Measurements from ENCODE around the gene POLD2.

The POLD2 gene

DNA sequence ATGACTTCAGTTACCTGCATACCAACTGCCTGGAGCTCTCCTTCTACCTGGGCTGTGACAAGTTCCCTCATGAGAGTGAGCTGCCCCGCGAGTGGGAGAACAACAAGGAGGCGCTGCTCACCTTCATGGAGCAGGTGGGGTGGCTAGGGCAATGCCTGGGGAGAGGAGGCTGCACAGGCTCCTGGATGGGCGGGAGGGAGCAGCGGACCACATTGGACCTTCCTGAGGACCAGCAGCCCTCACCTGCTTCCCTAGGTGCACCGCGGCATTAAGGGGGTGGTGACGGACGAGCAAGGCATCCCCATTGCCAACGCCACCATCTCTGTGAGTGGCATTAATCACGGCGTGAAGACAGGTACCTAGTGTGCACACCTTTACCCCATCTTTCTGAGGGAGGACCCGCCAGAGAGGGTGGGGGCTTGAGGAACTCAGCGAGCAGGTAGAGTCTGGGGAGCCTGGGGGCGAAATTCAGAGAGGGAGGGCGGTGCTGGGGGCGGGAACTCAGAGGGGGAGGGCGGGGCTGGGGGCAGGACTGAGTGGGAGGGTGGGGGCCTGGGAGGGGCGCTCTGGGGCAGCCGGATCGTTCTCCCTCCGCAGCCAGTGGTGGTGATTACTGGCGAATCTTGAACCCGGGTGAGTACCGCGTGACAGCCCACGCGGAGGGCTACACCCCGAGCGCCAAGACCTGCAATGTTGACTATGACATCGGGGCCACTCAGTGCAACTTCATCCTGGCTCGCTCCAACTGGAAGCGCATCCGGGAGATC is 10.2 kb downstream of the POLD2 start:
- ATAC-seq = no peak

GRCh38 chr7:44112231-44112996 is 10.9 kb downstream of the POLD2 start:
- no peak for ATAC-seq

DNA sequence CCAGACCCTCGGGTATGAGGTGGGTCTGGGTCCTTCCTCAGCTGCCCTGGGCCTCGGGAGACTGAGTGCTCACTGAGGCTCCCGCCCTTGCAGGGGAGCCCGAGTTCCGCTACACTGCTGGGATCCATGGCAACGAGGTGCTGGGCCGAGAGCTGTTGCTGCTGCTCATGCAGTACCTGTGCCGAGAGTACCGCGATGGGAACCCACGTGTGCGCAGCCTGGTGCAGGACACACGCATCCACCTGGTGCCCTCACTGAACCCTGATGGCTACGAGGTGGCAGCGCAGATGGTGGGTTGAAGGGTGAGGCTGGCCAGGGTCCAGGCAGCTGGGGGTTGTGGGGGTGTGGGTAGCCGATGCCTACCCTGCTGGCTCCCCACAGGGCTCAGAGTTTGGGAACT is 11.6 kb downstream of the POLD2 start:
- ATAC-seq = no peak

- ATAC-seq = no peak
These were observed 12.4 kb downstream of the POLD2 start for GRCh38 chr7:44110719-44111635.

- ATAC-seq = no peak
These were observed 13.4 kb downstream of the POLD2 start for GRCh38 chr7:44109991-44110390.

- ATAC-seq = peak; percentile 24 to 32
These were observed 14.3 kb downstream of the POLD2 start for GRCh38 chr7:44108768-44109750.

- ATAC-seq = no peak
These were observed 15.2 kb downstream of the POLD2 start for GRCh38 chr7:44107961-44108767.

DNA sequence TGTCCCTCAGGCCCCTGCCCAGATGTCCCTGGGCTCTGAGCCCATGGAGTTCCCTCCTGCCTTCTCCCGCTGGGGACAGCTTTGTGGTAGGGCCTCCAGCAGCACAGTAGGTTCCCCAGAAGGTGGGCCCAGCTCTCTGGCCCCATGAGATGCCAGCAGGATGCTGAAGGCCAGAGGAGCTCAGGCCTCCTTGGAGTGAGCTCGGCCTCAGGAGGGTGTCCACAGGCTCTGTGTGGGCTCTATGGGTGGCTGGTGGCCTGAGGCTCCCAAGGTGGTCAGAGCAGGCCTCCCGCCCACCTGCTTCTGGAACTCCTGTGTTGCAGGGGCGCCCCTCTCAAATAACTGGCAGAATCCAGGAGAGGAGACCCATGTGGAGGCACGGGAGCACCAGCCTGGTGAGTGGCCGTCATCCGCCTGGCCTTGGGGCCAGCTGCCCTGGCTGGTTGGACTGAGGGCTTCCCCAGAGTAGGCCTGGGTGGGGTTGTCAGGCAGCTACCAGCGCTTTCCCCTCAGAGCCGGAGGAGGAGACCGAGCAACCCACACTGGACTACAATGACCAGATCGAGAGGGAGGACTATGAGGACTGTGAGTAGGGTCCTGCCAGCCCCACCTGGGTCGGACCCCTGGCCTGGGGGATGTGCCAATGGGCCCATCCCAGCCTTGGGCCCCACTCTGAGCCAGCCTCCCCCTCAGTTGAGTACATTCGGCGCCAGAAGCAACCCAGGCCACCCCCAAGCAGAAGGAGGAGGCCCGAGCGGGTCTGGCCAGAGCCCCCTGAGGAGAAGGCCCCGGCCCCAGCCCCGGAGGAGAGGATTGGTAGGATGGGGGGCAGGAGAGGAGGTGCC is 16.0 kb downstream of the POLD2 start:
- ATAC-seq = no peak

DNA sequence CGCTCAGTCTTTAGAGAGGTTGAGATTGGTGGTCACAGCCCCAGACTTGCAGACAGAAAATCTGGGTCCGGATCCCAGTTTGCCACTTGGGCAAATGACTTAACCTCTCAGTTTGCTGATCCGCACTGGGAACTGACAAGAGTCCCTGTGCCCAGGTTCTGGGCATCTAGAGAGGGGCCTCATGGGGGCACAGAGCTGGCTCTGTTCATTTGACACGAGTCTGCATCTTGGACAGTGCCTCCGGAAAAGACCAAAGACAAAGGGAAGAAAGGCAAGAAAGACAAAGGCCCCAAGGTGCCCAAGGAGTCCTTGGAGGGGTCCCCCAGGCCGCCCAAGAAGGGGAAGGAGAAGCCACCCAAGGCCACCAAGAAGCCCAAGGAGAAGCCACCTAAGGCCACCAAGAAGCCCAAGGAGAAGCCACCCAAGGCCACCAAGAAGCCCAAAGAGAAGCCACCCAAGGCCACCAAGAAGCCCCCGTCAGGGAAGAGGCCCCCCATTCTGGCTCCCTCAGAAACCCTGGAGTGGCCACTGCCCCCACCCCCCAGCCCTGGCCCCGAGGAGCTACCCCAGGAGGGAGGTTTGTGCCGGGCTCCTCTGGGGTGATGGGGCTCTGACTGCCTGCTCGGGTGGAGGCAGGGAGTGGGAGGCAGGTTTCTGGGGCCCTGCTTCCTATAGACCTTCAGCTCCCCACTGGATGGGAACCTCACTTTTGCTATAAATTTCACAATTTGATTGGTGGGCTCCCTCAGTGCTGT is 16.9 kb downstream of the POLD2 start:
- no peak for ATAC-seq

- ATAC-seq = no peak
These were observed 17.5 kb downstream of the POLD2 start for GRCh38 chr7:44105832-44106231.

DNA sequence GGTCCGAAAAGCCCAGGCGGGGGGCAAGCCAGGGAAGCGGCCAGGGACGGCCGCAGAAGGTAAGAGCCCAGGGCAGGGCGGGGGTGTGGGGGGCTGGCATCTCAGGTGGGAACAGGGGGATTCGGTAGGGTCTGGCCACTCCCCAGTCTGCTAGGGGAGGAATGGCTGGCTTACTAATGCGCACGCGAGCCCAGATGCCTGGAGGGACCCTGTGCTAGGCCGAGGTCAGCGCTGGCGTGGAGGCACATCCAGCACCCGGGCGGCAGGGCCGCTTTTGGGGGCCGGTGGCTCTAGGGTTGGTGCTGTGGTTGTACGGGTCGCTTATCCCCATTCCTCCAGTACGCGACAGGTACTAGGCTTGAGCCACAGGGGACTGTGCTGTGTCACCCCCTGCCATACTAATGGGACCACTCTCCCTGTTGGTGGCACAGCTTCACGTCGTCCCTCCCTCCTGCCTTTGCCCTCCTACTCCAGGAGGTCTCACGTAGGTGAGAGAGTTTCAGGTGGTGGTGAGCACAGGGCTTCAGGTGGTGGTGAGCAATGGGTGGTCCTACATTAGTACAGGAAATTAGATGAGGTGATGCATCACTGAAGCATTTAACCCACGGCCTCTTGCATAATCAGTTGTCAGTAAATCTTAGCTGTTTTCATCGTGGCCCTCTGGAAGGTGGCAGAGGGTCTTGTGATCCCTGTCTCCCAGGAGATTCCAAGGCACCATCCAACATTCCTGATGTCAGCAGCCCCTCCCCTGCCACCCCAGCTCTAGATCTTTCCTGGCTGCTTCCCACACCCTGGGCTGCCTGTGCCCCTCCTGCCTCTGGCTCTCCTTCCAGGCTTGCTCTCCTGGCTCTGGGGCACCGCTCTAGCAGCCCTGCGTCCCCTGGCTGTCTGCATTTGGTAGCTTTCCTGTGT is 18.2 kb downstream of the POLD2 start:
- ATAC-seq = peak; percentile 10 to 12

DNA sequence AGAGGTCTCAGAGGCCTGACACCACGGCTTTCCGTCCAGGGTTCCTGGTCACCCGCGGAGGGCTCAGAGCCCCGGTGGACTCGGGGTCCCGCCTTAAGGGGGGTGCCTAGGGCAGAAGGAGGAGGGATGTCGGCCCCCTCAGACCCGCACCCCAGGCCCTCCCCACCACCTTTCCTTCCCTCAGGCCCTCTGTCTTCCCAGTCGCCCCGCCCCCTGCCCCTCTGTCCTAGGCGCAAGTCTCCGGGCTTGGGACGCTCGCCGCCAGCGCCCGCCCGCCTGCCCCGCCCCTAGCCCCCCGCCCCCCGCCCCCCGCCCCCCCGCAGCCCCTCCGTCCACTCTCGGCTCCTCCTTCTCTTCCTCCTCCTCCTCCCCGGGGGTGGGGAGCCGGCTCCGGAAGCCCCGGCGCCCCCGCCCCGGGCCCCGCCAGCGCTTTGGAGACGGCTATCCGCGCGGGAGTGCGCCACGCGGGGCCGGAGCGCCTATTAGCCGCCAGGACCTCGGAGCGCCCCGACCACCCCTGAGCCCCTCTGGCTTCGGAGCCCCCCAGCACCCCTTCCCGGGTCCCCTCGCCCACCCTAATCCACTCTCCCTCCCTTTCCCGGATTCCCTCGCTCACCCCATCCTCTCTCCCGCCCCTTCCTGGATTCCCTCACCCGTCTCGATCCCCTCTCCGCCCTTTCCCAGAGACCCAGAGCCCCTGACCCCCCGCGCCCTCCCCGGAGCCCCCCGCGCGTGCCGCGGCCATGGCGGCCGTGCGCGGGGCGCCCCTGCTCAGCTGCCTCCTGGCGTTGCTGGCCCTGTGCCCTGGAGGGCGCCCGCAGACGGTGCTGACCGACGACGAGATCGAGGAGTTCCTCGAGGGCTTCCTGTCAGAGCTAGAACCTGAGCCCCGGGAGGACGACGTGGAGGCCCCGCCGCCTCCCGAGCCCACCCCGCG is 19.2 kb downstream of the POLD2 start, which contains the start of gene AEBP1:
AEBP1 (plus strand) TSS at position 423 of the 937 bp plus-strand sequence; CDS start at position 744, 321 bp downstream.
- peak; percentile 42 to 44 for ATAC-seq

DNA sequence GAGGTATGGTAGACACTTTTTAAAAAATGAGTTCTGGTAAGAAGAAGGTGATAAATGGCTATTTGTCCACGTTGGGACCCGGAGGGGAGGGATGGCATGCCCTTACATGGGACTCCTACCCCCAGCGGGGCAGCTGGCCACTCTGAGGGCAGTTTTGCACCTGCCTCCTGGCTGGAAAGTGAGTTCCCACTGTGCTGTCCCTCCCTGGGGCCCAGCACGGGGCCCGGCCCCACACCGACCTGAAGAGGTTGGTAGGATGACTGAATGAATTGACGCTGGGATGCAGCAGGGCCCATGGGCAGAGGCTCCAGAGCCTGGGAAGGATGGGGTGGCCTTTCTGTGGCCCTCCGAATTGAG is 19.8 kb downstream of the POLD2 start:
- no peak for ATAC-seq

DNA sequence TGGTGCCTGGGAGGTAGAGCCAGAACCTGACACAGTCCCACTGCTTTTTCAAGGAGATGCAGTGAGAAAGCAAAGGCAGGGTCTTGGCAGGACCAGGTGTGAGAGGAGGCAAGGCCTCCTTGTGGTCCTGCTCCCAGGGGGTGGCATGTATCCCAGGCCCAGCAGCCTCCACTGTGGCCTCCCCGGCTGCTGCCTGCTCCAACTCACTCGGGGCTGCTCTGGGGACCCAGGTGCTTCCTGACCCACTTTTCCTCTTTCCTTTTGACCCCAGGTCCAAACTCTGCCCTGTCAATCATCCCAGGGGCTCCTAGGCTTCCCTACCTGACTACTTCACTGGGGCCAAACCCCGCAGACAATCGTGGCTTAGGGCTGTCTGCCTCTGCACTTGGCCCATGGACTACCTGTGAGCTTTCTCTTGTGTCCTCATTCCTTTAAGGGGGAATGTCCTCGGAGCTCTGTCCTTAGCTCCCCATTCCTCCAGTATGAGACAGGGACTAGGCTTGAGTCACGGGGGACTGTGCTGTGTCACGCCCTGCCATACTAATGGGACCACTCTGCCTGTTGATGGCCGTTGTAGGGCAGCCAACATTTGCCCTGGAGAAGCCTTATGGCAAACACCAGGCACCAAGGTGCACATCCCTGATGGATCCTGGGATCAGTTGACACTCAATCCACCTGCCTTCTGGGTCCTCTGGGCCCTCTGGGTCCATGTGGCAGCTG is 20.3 kb downstream of the POLD2 start:
- ATAC-seq = no peak

- no peak for ATAC-seq
These were observed 21.1 kb downstream of the POLD2 start for GRCh38 chr7:44101966-44102845.

Data from activated CD4-positive, CD25-positive, alpha-beta regulatory T cell treated with anti-CD3 and anti-CD28 coated beads, Interleukin-2, amount 50 U/mL, for 24 hours (primary cell).